Ovary (tissue), 3 donors: ENCODE data around the gene HAPSTR1.

Experiments used
- CTCF ChIP-seq, 3 donors: fragments of 450-650 bp in 2 of 3; fragments of 200-600 bp in 1 of 3; IDR thresholded peaks; one replicate each; pipeline versions ENCODE4 v1.5.1 to v1.8.0; 2016 to 2022; ENCODE audit warnings: antibody characterized with exemption in 3 of 3, mild to moderate bottlenecking in 1 of 3
- POLR2A ChIP-seq: fragments of 450-650 bp; IDR thresholded peaks from one replicate; pipeline ENCODE4 v1.6.1; 2017; ENCODE audit warnings: antibody characterized with exemption, mild to moderate bottlenecking, moderate library complexity
- donor health status: DM: no; HTN: no; CAD: no.

GRCh38 chr16:9095656-9096397 is 4.4 kb downstream of the HAPSTR1 start:
- TF ChIP-seq CTCF (IDR thresholded peaks at IDR 0.05) (no peak), POLR2A (no peak)
